GM12875 (cell line): ENCODE measurements around the gene AFAP1.

Experiments used
- H3K4me3 ChIP-seq: one replicate; pipeline ENCODE4 v1.5.1; 2011; ENCODE audit warnings: low read depth, low read length, control low read depth
- TF ChIP-seq, protein P1 (sequence below): IDR thresholded peaks from 2 replicates; pipeline ENCODE4 v1.5.1; 2011; ENCODE audit warnings: low read depth, mild to moderate bottlenecking, control low read depth, inconsistent platforms, low read length, moderate library complexity, borderline replicate concordance; ENCODE audit not compliant: insufficient read depth

The AFAP1 gene

DNA sequence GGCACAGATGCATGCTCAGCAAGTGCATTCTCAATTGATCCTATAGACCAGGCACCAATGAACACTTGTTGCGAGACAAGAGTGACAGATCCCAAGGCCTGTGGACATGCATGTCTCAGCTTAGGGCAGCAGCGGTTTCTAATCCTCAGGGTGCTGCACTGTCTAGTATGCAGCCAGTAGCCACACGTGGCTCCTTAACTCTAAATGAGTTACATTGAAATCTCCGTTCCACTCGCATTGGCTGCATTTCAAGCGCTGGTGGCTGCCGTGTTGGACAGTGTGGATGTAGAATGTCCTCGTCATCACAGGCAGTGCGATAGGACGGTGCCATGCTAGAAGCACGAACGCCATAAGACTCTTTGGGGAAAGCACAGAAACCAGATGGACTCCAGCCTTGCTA, 24.0 kb upstream of the AFAP1 start:
- TF ChIP-seq, protein P1, sequence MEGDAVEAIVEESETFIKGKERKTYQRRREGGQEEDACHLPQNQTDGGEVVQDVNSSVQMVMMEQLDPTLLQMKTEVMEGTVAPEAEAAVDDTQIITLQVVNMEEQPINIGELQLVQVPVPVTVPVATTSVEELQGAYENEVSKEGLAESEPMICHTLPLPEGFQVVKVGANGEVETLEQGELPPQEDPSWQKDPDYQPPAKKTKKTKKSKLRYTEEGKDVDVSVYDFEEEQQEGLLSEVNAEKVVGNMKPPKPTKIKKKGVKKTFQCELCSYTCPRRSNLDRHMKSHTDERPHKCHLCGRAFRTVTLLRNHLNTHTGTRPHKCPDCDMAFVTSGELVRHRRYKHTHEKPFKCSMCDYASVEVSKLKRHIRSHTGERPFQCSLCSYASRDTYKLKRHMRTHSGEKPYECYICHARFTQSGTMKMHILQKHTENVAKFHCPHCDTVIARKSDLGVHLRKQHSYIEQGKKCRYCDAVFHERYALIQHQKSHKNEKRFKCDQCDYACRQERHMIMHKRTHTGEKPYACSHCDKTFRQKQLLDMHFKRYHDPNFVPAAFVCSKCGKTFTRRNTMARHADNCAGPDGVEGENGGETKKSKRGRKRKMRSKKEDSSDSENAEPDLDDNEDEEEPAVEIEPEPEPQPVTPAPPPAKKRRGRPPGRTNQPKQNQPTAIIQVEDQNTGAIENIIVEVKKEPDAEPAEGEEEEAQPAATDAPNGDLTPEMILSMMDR = no peak
- no peak overlapping the region for H3K4me3 ChIP-seq

DNA sequence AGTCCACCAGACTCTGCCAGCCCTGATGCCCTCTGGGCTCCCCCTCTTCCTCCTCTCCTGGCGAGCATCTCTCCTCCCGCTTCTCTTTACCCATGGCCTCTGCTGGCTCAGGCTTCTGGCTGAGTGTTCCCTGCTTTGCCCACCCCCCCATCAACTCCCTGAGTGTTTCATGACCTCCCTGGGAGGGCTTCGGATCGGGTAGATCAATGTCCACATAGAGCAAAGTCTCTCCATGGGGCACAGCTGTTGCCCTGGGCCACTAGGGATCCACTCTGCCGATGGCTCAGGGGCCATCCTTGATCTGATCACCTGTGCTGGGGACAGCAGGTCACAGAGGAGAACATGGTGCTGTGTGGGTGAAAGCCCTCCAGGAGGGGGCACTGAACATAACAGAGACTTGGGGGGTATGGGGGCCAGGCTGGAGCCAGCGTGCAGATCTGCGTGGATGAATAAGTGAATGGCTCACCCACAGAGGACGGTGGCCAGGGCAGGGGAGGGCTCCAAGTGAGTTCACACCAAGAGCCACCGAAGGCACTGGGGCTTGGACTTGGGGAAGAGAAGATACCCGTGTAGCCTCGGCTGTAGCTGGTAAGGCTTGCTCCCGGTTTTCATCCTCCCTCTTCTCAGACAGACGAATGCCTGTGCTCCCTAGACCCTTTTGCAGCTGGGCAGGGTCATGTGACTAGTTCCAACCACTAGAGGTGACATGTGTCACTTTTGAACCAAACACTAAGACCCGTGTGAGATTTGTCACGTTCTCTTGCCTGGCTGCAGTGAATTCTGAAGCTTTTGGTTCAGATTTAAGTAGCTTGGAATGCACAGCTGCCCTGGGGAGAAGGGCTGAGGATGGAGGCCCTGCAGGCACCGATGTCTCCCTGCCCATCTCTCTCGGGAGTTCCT, 23.2 kb upstream of the AFAP1 start:
- no peak overlapping the region for H3K4me3 ChIP-seq
- TF ChIP-seq, protein P1 = no peak

DNA sequence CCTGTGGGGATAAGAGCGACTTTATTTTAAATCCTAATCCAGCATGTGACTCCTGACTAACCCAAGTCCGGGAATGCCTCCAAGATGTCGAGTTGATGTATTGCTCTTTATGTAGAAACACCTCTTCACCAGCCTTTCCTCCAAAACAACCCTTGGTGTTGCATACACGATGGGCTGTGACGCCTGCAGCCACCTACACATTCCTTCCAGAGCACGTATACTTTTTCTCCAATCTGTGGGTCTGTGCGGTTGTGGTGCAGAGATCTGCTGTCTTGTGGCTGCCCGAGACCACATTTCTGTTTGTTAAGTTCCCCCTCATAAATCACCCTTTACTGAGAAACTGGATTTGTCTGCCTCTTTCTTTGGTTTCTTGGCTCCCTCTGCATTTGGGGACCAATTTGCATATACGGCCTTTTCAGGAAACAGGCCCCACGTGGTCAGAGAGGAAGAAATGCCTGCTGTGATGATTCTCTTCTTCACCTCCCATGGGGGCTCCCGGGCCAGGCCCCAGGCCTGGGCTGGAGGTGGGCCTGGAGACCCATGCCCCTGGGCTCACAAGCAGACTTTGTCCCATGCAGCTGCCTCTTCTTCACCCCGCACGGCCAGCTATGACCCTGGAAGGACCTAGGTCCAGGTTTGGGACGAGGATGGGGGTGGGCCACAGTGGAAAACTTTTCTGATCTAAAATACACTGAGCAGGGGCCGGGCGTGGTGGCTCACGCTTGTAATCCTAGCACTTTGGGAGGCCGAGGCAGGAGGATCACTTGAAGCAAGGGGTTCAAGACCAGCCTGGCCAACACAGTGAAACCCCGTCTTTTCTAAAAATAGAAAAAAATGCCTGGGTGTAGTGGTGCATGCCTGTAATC, 21.4 kb upstream of the AFAP1 start:
- TF ChIP-seq, protein P1 = no peak
- no peak overlapping the region for H3K4me3 ChIP-seq

DNA sequence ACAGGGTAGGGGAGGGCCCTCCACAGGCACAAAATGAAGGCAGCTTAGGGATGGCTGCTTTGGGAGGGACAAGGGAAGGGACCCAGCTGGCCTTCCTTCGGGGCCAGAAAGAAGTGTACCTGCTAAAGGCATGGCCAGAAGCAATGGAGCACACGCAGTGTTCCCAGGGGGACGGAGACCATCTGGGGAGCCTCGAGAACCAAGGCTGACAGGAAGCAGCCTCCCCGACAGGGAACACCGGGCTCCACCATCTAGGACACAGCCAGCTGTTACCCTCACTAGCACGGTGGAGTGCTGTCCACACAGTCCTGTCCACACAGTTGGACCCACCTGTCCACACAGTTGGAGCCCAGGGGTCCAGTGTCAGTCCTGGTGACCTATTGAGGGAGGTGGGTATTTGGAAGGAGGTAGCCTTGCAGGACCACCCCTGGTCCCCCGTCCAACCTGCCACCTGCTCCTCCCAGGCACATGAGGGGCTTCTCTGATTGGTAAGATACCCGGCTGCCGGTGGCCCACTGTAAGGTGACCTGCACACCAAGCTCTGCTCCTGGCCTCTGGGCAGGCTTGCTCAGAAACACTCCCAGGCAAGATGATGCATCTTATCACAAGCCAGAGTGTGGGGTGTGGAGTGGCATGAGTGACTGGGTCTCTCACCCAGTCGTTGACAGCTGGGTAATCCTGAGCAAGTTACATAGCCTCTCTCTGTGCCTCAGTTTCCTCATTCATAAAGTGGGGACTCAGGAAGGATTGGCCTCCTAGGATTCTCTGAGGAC, 20.5 kb upstream of the AFAP1 start:
- TF ChIP-seq, protein P1 = no peak
- H3K4me3 ChIP-seq = no peak overlapping the region

DNA sequence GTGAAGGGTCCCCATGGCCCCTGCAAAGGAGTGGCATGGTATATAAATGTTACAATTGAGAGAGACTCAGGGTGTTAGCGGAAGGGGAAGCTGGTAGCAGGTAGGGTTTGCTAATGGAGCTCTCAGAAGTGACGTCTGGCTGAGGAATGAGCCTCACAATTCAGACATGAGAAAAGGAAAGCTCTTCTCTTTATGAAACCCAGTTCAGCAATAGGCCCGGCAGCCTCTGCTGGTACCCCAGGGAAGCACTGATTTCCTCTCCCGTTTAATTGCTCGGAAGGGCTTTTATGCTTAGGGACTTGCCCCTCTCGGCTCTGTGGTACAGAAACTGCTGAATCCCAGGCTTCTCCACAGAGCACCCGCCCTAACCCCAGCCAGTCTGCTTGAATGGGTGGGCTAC, 19.4 kb upstream of the AFAP1 start:
- H3K4me3 ChIP-seq = no peak overlapping the region
- TF ChIP-seq, protein P1 = no peak

DNA sequence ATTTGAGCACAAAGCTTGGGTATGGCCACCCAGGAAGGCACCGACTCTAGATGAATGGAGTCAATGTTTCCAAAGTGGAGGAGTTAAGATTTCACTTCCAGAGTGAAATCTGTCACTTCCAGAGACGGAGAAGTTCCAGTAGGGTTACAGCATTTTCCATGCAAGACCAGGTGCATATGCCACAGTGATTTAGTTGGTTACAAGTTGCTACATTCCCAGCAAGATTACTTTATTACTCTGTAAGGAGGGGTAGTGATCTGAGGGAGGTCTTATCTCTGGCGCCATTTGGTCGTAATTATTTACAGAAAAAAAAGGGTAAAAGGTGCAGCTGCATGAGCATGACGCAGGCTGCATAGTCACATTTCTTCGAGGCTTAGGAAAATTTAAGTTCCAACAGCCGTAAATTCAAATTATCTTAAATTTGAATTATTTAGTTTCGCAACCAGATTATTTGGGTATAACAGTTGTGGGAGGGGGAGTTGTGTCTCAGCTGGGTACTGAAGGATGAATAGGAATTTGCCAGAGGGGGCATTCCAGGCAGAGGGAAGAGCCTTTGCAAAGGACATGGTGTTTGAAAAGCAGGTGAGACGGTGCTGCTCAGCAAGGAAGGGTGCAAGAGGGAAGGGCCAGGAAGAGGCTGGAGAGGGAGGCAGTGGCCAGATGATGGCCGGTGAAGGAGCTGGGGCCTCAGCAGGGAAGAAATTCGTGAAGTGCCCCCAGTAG, 17.4 kb upstream of the AFAP1 start:
- H3K4me3 ChIP-seq = no peak overlapping the region

More for the DNA sequence above, 17.4 kb upstream of the AFAP1 start:
- TF ChIP-seq, protein P1 = no peak
